GM13977 (cell line): Measurements from ENCODE around the gene SYT2.

Source experiments
- DNase-seq: peaks from one replicate; pipeline ENCODE4 v3.0.0; 2012; ENCODE audit warnings: low spot score
- in situ Hi-C: fragments of 300-500 bp; cut with MboI; formaldehyde crosslinking; loops from one replicate; pipeline ENCODE4 v1.12.0; 2022; ENCODE audit warnings: low sequenced_read_pairs, low pct_unique_long_range_greater_than_20kb, mixed read lengths, inconsistent platforms; ENCODE audit not compliant: unreplicated experiment
- TF ChIP-seq, protein P1 (sequence below): IDR thresholded peaks from 2 replicates; pipeline ENCODE4 v1.5.1; 2012; ENCODE audit warnings: mild to moderate bottlenecking, control low read depth; ENCODE audit not compliant: insufficient read depth; ENCODE audit errors: extremely low read depth, missing control alignments

Gene SYT2

DNA sequence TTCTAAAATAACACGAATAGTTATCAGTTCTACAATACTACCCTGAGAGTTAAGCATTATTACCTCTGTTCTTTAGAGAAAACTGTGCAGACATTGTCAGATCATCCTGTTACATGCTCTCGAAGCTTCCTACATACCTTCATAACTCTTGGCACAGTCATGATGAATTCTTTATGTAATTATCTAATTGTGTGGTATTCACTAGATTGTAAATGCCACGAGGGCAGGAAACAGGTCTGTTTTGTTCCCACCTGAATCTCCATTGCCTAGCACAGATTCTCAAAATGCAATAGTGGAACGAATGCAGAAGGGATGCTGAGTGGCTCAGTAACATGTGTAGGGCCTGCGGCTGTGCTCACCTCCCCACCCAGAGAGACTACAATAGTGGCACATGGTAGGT, 3.4 kb downstream of the SYT2 start:
- in situ Hi-C loops, result loop anchor here (25.0 kb wide), 2 partner anchors 245 to 520 kb away; partner anchors contain the start of gene LGR6
- no peak for DNase-seq
- TF ChIP-seq, protein P1, sequence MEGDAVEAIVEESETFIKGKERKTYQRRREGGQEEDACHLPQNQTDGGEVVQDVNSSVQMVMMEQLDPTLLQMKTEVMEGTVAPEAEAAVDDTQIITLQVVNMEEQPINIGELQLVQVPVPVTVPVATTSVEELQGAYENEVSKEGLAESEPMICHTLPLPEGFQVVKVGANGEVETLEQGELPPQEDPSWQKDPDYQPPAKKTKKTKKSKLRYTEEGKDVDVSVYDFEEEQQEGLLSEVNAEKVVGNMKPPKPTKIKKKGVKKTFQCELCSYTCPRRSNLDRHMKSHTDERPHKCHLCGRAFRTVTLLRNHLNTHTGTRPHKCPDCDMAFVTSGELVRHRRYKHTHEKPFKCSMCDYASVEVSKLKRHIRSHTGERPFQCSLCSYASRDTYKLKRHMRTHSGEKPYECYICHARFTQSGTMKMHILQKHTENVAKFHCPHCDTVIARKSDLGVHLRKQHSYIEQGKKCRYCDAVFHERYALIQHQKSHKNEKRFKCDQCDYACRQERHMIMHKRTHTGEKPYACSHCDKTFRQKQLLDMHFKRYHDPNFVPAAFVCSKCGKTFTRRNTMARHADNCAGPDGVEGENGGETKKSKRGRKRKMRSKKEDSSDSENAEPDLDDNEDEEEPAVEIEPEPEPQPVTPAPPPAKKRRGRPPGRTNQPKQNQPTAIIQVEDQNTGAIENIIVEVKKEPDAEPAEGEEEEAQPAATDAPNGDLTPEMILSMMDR, result no peak

DNA sequence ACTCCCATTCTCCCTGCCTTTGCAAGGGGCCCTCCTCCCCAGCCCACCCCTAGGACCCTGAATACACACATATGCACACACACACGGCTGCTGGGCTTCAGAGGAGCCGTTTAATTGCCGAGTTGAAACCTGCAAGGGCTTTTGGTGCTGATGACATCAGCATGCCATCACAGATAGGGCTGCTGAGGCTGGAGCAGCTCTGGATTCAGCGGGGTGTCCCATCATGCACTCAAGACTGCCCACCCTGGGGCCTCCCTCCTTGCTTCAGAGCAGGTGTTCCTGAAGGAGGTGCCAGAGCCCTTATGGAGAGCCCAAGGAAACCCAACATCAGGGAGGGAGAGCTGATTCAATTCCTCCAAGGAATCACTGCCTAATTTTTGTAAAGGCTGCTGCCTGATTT, 5.7 kb downstream of the SYT2 start:
- in situ Hi-C loops, result loop anchor here (25.0 kb wide), 2 partner anchors 242 to 517 kb away; partner anchors contain the start of gene LGR6
- no peak for DNase-seq
- TF ChIP-seq, protein P1, result no peak

DNA sequence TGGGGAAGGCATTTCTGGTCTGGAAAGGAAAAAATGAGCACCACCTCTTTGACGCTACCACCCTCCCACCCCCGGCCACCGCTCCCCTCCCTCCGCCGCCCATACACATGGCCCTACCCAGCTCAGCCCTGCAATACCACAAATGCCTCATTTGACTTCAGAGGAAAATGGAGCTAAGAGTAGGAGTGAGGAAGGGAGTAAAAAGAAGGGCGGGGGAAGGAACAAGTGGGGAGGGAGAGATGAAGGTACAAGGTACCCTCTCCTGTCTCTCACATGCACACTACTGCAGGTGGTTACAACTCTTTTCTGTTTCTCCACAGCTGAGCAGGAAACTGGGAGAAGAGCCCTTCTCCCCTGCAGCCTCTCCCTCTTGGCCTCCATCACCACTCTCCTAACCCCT, 7.1 kb downstream of the SYT2 start:
- in situ Hi-C loops, result loop anchor here (25.0 kb wide), 2 partner anchors 241 to 516 kb away; partner anchors contain the start of gene LGR6

DNA sequence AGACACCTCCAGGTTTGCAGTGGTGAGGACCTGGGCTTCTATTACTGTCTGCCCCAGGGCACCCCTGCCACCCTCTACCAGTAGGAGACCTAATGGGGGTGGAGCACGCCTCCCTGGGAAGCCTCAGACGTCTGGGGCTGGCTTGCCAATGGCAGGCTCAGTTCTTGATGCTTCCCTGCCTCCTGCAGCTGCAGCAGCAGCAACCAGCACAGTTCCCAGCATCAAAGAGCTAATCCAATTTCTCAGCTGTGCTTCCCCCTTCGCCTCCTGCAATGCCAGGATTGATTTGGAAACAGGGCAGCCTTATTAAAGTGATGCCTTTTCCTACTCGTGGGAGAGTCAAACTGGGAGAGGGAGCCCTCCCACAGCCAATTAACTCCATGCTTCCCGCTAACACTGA, 8.2 kb downstream of the SYT2 start:
- in situ Hi-C loops, result loop anchor here (25.0 kb wide), 2 partner anchors 240 to 515 kb away; partner anchors contain the start of gene LGR6
- TF ChIP-seq, protein P1, result no peak
- no peak for DNase-seq

More for the DNA sequence above, 7.1 kb downstream of the SYT2 start:
- TF ChIP-seq, protein P1, result no peak
- DNase-seq, result no peak

DNA sequence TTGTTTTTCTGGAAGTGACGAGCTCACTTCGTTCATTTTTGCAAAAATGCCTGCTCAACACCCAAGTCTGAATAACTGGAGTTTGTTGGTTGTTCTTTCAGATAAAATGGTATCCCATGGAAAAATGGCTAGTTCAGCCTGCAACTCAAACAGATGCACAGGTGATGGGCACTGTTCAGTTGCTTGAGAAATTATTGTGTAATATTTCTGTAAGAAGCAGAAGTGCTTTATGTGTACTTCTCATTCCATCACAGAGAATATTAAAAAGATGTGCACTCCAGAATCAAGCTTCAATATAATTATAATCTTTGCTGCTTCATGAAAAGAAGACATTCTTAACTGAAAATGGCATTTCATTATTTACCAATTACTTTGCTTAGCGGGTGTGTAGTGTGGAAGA, 9.1 kb downstream of the SYT2 start:
- DNase-seq, result no peak
- in situ Hi-C loops, result loop anchor here (25.0 kb wide), 2 partner anchors 239 to 514 kb away; partner anchors contain the start of gene LGR6
- TF ChIP-seq, protein P1, result no peak

DNA sequence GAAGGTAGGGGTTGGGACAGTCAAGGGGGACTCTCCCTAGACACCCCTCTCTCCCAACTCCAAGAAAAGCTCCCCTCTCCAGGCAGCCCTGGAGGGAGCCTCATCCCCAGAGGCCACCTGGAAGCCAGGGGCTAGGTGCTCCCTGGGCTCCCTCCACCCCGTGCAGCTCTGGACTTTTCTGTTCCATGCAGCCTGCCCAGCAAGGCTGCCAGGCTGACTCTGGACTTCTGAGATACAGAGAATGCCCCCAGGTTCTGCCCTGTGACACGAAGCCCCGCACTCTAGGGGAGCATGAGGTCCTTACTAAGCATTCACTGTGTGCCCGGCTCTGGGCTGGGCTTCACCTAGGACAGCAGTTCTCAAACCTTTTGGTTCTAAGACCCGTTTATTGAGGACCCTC, 10.2 kb downstream of the SYT2 start:
- TF ChIP-seq, protein P1, result no peak
- in situ Hi-C loops, result loop anchor here (25.0 kb wide), 2 partner anchors 238 to 513 kb away; partner anchors contain the start of gene LGR6

More for the DNA sequence above, 10.2 kb downstream of the SYT2 start:
- DNase-seq, result no peak
